IPS DF 4.7 (cell line): ENCODE measurements around the gene NDUFB10.

Experiments used
- DNase-seq: peaks from one replicate; pipeline ENCODE4 v3.0.0-alpha.2; 2013; ENCODE audit warnings: low spot score; ENCODE audit errors: extremely low read depth

Gene NDUFB10

GRCh38 chr16:2001456-2002355 is 42.4 kb downstream of the NDUFB10 start:
- DNase-seq, result no peak

- DNase-seq, result no peak
Measured at GRCh38 chr16:2002406-2003230, 43.3 kb downstream of the NDUFB10 start.

- no peak for DNase-seq
Measured at GRCh38 chr16:2003231-2003826, 44.0 kb downstream of the NDUFB10 start.

- DNase-seq, result no peak
Measured at GRCh38 chr16:2003827-2004641, 44.7 kb downstream of the NDUFB10 start.

- DNase-seq, result no peak
Measured at GRCh38 chr16:2004795-2005517, 45.6 kb downstream of the NDUFB10 start.

DNA sequence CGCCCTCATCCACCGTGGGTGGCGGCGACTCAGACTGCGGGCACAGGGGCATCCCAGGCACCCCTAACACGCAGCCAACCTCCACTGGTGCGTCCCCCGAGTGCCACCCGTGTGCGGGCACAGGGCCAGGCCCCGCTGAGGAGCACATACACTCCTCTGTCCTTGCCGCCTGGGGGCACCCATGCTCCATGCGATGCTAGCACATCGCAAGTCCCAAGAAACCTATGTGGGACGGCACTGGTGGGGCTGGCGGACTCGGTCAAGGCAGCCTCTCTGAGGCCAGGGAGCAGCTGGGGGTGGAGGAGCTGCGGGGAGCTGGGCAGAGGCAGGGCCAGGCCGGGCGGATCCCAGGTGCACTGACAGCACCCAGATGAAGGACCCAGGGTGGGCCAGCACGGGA is 46.3 kb downstream of the NDUFB10 start:
- no peak for DNase-seq

- no peak for DNase-seq
Measured at GRCh38 chr16:2006317-2006716, 47.0 kb downstream of the NDUFB10 start.

DNA sequence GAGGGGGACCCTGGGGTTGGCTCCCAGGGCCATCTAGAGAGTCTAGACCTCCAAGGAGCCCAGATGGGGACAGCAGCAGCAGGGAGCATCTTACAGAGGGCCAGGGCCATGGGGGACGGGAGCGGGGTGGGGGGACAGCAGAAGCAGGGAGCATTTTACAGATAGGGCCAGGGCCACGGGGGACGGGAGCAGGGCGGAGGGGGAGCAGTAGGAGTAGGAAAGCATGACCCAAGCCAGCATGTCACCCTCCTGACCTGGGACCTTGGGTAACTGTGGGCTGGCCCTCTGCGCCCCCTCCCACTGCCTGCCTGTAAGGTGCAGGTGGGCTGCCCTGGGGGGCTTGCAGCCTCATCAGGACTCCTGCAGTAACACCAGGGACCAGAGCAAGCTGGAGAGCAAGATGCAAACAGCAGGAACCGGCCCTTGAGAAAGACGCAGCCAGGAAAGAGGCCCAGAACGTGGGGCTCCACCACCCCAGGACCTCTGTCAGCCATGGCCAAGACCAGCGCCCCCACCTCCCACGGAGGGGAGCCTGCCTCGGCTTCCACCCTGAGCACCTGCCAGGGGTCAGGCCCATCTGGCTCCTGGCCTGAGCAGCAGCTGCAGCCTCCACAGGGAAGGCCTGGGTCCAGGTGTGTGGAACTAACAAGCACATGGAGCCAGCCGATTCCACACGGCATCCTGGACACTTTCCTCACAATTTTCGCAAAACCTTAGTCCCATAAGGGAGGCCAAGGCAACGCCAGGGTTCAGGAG is 47.9 kb downstream of the NDUFB10 start:
- no peak for DNase-seq

GRCh38 chr16:2008009-2008526 is 48.7 kb downstream of the NDUFB10 start:
- DNase-seq, result no peak

DNA sequence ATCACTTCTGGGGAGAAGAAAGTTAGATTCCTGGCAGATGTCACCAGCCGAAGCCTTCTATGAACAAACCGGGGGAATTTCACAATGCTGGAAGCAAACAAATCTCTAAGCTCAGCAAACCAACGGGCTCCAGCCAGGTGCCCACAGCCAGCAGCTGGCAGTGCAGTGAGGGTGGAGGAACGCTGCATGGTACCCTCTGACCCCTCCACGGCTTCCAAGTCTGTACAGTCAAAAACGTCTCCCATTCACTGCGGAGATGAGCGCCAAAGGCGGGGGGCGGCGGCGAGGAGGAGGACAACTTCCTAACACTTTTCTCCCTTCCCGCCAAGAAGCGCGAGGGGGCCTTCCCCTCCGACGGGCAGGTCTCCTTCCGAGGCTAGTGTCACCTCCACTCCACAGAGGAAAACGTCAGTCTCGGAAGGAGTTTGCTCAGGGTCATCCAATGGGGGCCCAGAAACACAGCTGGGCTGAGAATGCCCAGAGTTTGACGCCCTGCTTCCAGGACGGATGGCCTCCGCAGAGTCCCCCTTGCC is 49.4 kb downstream of the NDUFB10 start:
- DNase-seq, result no peak

- DNase-seq, result no peak
Measured at GRCh38 chr16:2009164-2009711, 49.9 kb downstream of the NDUFB10 start.

DNA sequence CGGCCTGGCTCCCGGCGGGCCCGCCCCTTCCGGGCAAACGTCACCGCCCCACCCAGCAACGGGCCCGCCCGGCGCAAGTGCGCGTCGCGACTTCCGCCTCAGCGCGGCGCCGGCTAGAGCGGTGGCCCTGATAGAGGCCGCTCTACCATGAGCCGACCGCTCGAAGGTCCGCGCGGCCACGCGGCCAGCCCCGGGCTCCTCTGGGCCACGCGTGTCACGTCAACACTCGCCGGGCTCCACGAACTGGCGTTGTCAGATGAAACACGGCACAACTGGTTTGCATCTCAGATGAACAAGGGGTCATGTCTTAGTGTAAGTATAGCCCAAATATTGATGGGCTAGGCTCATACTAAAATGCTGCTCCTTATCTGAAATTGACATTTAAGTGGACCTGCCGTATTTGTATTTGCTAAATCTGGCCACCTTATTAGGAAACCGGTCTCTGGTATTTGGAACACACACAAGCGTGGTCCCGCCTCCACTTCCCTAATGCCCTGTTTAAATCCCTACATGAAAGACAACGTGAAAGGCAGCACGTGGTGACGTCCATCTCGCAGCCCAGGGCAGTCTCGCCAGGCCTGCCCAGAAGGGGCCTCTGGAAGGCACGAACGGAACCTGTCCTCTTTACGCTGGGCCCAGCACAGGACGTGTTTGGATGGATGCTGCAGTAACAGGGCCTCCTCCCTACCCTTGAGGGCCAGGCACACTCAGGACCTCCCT is 50.6 kb downstream of the NDUFB10 start, which contains the start of gene ZNF598:
TSS of gene ZNF598 (minus strand) at position 31 of the 720 bp plus-strand sequence.
- DNase-seq, result no peak
